Measurements from ENCODE around the gene MSI2. TPM values are rescaled to one million over a fixed set of nuclear protein-coding genes. Genes with fewer than 3 reads are reported as not detected.

The MSI2 gene
- polyA plus RNA-seq, 1 of the 3 experiments (the other 2 are of a cell fraction): 24.1 TPM

DNA sequence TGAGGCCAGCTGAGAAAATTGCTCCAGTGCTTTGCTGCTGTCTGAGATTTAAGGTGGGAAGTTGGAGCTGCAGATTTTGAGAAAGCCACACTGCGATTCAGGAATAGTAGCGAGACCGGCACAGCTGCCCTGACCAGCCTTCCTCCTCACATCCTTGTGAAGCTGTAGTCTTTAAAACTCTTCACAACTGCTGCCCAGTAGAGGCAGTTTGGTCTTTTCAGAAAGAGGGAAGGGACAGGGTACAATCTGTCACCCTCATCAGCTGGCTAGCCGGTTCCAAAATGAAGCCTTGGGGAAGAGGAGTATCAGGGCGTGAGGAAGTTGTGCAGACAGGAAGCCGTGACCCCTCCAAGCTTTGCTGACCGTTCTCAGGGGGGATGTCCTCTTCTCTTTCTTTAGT lies 195.3 kb downstream of the MSI2 start:
- no peaks in the 10 kb centered on the region for H3K9me3 ChIP-seq
- H3F3A ChIP-seq (replicated peaks; ENCODE audit: insufficient read depth): no peaks in the 10 kb centered on the region
- H3K27ac ChIP-seq (ENCODE audit: low read depth in 2 of 2, low read length in 1 of 2): no peak overlapping the region; a peak in 1 of 4 replicates
- ChIA-PET POLR2A (no interaction called here), CTCF (interaction anchor here (1.5 to 4.5 kb wide), 3 partner anchors 9 to 331 kb away, joined by 3 to 15 read pairs (median 6); no protein-coding TSS in a partner anchor)
- peaks cover 0 to 24% of the 10 kb centered on the region in 2 experiments; a peak in 1 of 4 replicates for H3K4me1 ChIP-seq (ENCODE audit: control insufficient read depth in 1 of 2, insufficient read depth in 2 of 2, low read depth in 1 of 2, low read length in 1 of 2)
- H4K20me1 ChIP-seq (ENCODE audit: insufficient read depth): no peaks in the 10 kb centered on the region
- DNase-seq: no peak
- no peak overlapping the region for H3K4me3 ChIP-seq (ENCODE audit: low read depth in 2 of 2, low read length in 1 of 2)
- TF ChIP-seq JUND (IDR thresholded peaks at IDR 0.05) (no peak), RXRA (IDR thresholded peaks at IDR 0.05; ENCODE audit: borderline replicate concordance, low read depth) (no peak), TEAD4 (IDR thresholded peaks at IDR 0.05; ENCODE audit: borderline replicate concordance, insufficient read depth) (no peak), GATA2 (CRISPR knock-in tag; IDR thresholded peaks at IDR 0.05) (no peak), NFIC (IDR thresholded peaks at IDR 0.05; ENCODE audit: borderline replicate concordance) (no peak)
- TF ChIP-seq, protein P1, sequence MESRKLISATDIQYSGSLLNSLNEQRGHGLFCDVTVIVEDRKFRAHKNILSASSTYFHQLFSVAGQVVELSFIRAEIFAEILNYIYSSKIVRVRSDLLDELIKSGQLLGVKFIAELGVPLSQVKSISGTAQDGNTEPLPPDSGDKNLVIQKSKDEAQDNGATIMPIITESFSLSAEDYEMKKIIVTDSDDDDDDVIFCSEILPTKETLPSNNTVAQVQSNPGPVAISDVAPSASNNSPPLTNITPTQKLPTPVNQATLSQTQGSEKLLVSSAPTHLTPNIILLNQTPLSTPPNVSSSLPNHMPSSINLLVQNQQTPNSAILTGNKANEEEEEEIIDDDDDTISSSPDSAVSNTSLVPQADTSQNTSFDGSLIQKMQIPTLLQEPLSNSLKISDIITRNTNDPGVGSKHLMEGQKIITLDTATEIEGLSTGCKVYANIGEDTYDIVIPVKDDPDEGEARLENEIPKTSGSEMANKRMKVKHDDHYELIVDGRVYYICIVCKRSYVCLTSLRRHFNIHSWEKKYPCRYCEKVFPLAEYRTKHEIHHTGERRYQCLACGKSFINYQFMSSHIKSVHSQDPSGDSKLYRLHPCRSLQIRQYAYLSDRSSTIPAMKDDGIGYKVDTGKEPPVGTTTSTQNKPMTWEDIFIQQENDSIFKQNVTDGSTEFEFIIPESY (IDR thresholded peaks at IDR 0.05; ENCODE audit: borderline replicate concordance, low read depth): no peak
- TF ChIP-seq, protein P2, sequence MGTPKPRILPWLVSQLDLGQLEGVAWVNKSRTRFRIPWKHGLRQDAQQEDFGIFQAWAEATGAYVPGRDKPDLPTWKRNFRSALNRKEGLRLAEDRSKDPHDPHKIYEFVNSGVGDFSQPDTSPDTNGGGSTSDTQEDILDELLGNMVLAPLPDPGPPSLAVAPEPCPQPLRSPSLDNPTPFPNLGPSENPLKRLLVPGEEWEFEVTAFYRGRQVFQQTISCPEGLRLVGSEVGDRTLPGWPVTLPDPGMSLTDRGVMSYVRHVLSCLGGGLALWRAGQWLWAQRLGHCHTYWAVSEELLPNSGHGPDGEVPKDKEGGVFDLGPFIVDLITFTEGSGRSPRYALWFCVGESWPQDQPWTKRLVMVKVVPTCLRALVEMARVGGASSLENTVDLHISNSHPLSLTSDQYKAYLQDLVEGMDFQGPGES (IDR thresholded peaks at IDR 0.05; ENCODE audit: low read depth, low read length): no peak
- TF ChIP-seq, protein P3, sequence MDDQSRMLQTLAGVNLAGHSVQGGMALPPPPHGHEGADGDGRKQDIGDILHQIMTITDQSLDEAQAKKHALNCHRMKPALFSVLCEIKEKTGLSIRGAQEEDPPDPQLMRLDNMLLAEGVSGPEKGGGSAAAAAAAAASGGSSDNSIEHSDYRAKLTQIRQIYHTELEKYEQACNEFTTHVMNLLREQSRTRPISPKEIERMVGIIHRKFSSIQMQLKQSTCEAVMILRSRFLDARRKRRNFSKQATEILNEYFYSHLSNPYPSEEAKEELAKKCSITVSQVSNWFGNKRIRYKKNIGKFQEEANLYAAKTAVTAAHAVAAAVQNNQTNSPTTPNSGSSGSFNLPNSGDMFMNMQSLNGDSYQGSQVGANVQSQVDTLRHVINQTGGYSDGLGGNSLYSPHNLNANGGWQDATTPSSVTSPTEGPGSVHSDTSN (IDR thresholded peaks at IDR 0.05): no peak
- H3K9ac ChIP-seq: no peak overlapping the region
- no peaks in the 10 kb centered on the region for H3K27me3 ChIP-seq (ENCODE audit: insufficient read depth)
- no peaks in the 10 kb centered on the region for H3K79me2 ChIP-seq (ENCODE audit: insufficient read depth)
- no peaks in the 10 kb centered on the region for H3K9me2 ChIP-seq
- 93% methylated on average over 7 of the region's 7 CpGs for WGBS (ENCODE audit: low lambda C conversion rate)
- no peak overlapping the region for H2AFZ ChIP-seq (ENCODE audit: low read depth)
- H3K4me2 ChIP-seq: no peak overlapping the region
- H3K36me3 ChIP-seq (replicated peaks in 1 of 2; ENCODE audit: control insufficient read depth in 1 of 2, insufficient read depth in 2 of 2, low read length in 1 of 2): no peaks in the 10 kb centered on the region

DNA sequence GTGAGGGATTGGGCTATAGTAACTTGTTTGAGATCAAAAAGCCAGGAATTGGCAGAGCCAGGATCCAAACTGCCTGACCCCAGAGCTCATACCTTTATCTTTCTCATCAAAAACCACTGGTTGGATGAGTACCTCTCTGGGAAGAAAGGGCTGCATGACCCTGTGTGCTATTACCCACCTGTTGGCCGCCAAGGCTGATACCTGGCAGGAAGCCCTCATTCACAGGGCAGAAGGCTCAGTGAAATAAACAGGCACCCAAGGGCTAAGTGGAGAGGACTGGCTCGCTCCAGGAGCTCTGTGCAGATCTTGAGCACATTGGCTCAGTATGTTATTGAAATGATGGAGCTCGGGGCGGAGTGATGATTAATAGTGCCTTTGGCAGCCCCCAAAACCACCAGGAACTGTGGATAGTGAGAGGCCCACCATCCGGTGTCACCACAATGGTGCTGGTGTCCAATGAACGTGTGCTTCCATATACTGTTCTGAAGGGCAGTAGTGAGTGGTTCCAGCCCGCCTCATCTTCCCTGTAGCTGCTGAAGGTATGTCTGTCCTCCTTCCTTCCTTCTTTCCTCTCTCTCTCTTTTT lies 197.6 kb downstream of the MSI2 start:
- DNase-seq: no peak
- Histone ChIP-seq H3K9me3 (no peaks in the 10 kb centered on the region), H3K27ac (ENCODE audit: low read depth in 2 of 2, low read length in 1 of 2) (no peak overlapping the region), H3K27me3 (ENCODE audit: insufficient read depth) (no peaks in the 10 kb centered on the region), H3K36me3 (replicated peaks in 1 of 2; ENCODE audit: control insufficient read depth in 1 of 2, insufficient read depth in 2 of 2, low read length in 1 of 2) (no peaks in the 10 kb centered on the region), H3K4me1 (ENCODE audit: control insufficient read depth in 1 of 2, insufficient read depth in 2 of 2, low read depth in 1 of 2, low read length in 1 of 2) (peaks cover 3 to 12% of the 10 kb centered on the region in 2 experiments; a peak in 2 of 4 replicates), H2AFZ (ENCODE audit: low read depth) (no peak overlapping the region), H3K4me3 (ENCODE audit: low read depth in 2 of 2, low read length in 1 of 2) (no peak overlapping the region), H3K9me2 (no peaks in the 10 kb centered on the region), H3K9ac (no peak overlapping the region), H3K4me2 (no peak overlapping the region), H3K79me2 (ENCODE audit: insufficient read depth) (no peaks in the 10 kb centered on the region), H4K20me1 (ENCODE audit: insufficient read depth) (no peaks in the 10 kb centered on the region), H3F3A (replicated peaks; ENCODE audit: insufficient read depth) (no peaks in the 10 kb centered on the region)
- CTCF ChIA-PET: interaction anchor here (0.6 to 1.1 kb wide), 2 partner anchors 11 to 25 kb away, joined by 3 to 4 read pairs; no protein-coding TSS in a partner anchor
- WGBS (ENCODE audit: low lambda C conversion rate): 90% methylated on average over 7 of the region's 7 CpGs
- POLR2A ChIA-PET: interaction anchor here (0.8 kb wide), 1 partner anchor 8 kb away, joined by 3 read pairs; no protein-coding TSS in a partner anchor
- no peak for TF ChIP-seq YY1 (IDR thresholded peaks at IDR 0.05; ENCODE audit: low read depth)
- TF ChIP-seq, protein P3 (IDR thresholded peaks at IDR 0.05): no peak
- TF ChIP-seq EP300 (IDR thresholded peaks at IDR 0.05; ENCODE audit: borderline replicate concordance in 1 of 2, low read depth in 1 of 2, low read length in 1 of 2): no peak
- no peak for TF ChIP-seq GABPA (IDR thresholded peaks at IDR 0.05; ENCODE audit: low read depth)
- TF ChIP-seq SIN3A (IDR thresholded peaks at IDR 0.05; ENCODE audit: borderline replicate concordance, low read depth, low read length): no peak
- TF ChIP-seq TCF12 (IDR thresholded peaks at IDR 0.05): no peak
- TF ChIP-seq, protein P1 (IDR thresholded peaks at IDR 0.05; ENCODE audit: borderline replicate concordance, low read depth): no peak
- no peak for TF ChIP-seq NFIC (IDR thresholded peaks at IDR 0.05; ENCODE audit: borderline replicate concordance)
- TF ChIP-seq, protein P4, sequence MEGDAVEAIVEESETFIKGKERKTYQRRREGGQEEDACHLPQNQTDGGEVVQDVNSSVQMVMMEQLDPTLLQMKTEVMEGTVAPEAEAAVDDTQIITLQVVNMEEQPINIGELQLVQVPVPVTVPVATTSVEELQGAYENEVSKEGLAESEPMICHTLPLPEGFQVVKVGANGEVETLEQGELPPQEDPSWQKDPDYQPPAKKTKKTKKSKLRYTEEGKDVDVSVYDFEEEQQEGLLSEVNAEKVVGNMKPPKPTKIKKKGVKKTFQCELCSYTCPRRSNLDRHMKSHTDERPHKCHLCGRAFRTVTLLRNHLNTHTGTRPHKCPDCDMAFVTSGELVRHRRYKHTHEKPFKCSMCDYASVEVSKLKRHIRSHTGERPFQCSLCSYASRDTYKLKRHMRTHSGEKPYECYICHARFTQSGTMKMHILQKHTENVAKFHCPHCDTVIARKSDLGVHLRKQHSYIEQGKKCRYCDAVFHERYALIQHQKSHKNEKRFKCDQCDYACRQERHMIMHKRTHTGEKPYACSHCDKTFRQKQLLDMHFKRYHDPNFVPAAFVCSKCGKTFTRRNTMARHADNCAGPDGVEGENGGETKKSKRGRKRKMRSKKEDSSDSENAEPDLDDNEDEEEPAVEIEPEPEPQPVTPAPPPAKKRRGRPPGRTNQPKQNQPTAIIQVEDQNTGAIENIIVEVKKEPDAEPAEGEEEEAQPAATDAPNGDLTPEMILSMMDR (IDR thresholded peaks at IDR 0.05): no peak
- no peak for TF ChIP-seq CHD2 (IDR thresholded peaks at IDR 0.05; ENCODE audit: low read length, partially characterized antibody)
- TF ChIP-seq FOSL2 (IDR thresholded peaks at IDR 0.05; ENCODE audit: borderline replicate concordance, low read depth): no peak
- no peak for TF ChIP-seq FOXJ3 (CRISPR knock-in tag; IDR thresholded peaks at IDR 0.05)
